Loucy (cell line): ENCODE measurements around the gene SEMA6B.

ENCODE experiments used
- EZH2phosphoT487 ChIP-seq: fragments of 200-600 bp; IDR thresholded peaks from 2 replicates; pipeline ENCODE4 v1.6.1; 2018; ENCODE audit warnings: antibody characterized with exemption, mild to moderate bottlenecking, moderate library complexity, borderline replicate concordance
- TF ChIP-seq, protein P1 (sequence below): fragments of 200-600 bp; sonication (generic); conservative IDR thresholded peaks from 2 replicates; pipeline ENCODE4 v1.5.1; 2014; ENCODE audit warnings: mild to moderate bottlenecking, antibody characterized with exemption, low read length

DNA sequence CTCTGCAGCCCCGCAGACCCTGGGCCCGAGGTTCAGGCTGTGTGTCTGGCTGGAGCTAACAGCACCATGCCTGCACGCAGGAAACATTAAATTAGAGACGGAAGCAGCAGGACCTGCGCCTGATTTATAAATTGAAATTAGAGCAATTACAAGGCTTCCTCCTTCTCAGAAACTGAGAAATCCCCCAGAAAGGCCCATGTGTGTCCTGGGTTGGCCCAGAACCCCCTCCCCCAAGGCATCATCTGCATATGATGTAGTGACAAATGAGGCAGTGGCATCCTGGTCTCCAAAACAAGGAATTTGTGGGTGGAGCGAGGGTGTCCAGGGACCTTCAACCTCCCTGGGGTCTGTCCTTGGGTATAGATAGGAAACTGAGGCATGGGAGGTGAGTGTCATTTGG lies 27.2 kb upstream of the SEMA6B start:
- TF ChIP-seq, protein P1, sequence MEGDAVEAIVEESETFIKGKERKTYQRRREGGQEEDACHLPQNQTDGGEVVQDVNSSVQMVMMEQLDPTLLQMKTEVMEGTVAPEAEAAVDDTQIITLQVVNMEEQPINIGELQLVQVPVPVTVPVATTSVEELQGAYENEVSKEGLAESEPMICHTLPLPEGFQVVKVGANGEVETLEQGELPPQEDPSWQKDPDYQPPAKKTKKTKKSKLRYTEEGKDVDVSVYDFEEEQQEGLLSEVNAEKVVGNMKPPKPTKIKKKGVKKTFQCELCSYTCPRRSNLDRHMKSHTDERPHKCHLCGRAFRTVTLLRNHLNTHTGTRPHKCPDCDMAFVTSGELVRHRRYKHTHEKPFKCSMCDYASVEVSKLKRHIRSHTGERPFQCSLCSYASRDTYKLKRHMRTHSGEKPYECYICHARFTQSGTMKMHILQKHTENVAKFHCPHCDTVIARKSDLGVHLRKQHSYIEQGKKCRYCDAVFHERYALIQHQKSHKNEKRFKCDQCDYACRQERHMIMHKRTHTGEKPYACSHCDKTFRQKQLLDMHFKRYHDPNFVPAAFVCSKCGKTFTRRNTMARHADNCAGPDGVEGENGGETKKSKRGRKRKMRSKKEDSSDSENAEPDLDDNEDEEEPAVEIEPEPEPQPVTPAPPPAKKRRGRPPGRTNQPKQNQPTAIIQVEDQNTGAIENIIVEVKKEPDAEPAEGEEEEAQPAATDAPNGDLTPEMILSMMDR = no peak
- no peak for TF ChIP-seq EZH2phosphoT487
